ENCODE measurements around the gene HK1.
"Not testable (repeated sequence)": the region's sequence is repeated elsewhere in the genome, so short reads cannot be mapped to it uniquely, and the experiment has no call there.

HK1 gene

GRCh38 chr10:69307434-69307833 is 29.1 kb downstream of the HK1 start:
- no peak for TF ChIP-seq CTCF (IDR thresholded peaks at IDR 0.05; ENCODE audit: borderline replicate concordance, extremely low read depth, low read length, poor library complexity, severe bottlenecking)
- no peak for TF ChIP-seq EZH2 (IDR thresholded peaks at IDR 0.05; ENCODE audit: borderline replicate concordance, low read depth, low read length, severe bottlenecking)
- Histone ChIP-seq H3K9ac (ENCODE audit: low read depth, low read length) (no peak overlapping the region), H3K4me3 (ENCODE audit: low read depth in 1 of 2, low read length in 2 of 2) (no peak overlapping the region), H4K20me1 (ENCODE audit: insufficient read depth, low read length) (no peaks in the 10 kb centered on the region), H3K4me2 (ENCODE audit: insufficient read depth, low read length) (no peak overlapping the region), H3K4me1 (ENCODE audit: insufficient read depth, low read length) (no peaks in the 10 kb centered on the region), H3K79me2 (ENCODE audit: insufficient read depth, low read length) (no peaks in the 10 kb centered on the region), H3K36me3 (ENCODE audit: insufficient read depth, low read length) (no peaks in the 10 kb centered on the region), H3K9me3 (ENCODE audit: insufficient read depth, low read length, severe bottlenecking) (no peaks in the 10 kb centered on the region), H3K27ac (ENCODE audit: low read length) (no peak overlapping the region), H2AFZ (ENCODE audit: low read depth, low read length) (no peak overlapping the region), H3K27me3 (ENCODE audit: insufficient read depth, low read length, poor library complexity) (no peaks in the 10 kb centered on the region)
- ATAC-seq (ENCODE audit: insufficient read depth, low read depth) (no peak), DNase-seq (no peak)

- H3K9me3 ChIP-seq (ENCODE audit: insufficient read depth, low read length, severe bottlenecking); H3K36me3 ChIP-seq (ENCODE audit: insufficient read depth, low read length): not testable (repeated sequence)
These were observed 30.0 kb downstream of the HK1 start for GRCh38 chr10:69308304-69308703.

GRCh38 chr10:69311309-69311708 is 33.0 kb downstream of the HK1 start:
- TF ChIP-seq CTCF (IDR thresholded peaks at IDR 0.05; ENCODE audit: borderline replicate concordance, extremely low read depth, low read length, poor library complexity, severe bottlenecking) (no peak), EZH2 (IDR thresholded peaks at IDR 0.05; ENCODE audit: borderline replicate concordance, low read depth, low read length, severe bottlenecking) (no peak)
- H2AFZ ChIP-seq (ENCODE audit: low read depth, low read length) = no peak overlapping the region
- no peaks in the 10 kb centered on the region for H3K27me3 ChIP-seq (ENCODE audit: insufficient read depth, low read length, poor library complexity)
- H3K36me3 ChIP-seq (ENCODE audit: insufficient read depth, low read length) = no peaks in the 10 kb centered on the region
- H3K9me3 ChIP-seq (ENCODE audit: insufficient read depth, low read length, severe bottlenecking) = no peaks in the 10 kb centered on the region
- H3K27ac ChIP-seq (ENCODE audit: low read length) = no peak overlapping the region
- H3K9ac ChIP-seq (ENCODE audit: low read depth, low read length) = no peak overlapping the region
- H4K20me1 ChIP-seq (ENCODE audit: insufficient read depth, low read length) = no peaks in the 10 kb centered on the region
- DNase-seq (no peak), ATAC-seq (ENCODE audit: insufficient read depth, low read depth) (no peak)
- no peak overlapping the region for H3K4me3 ChIP-seq (ENCODE audit: low read depth in 1 of 2, low read length in 2 of 2)
- no peak overlapping the region for H3K4me2 ChIP-seq (ENCODE audit: insufficient read depth, low read length)
- H3K4me1 ChIP-seq (ENCODE audit: insufficient read depth, low read length) = no peaks in the 10 kb centered on the region
- no peaks in the 10 kb centered on the region for H3K79me2 ChIP-seq (ENCODE audit: insufficient read depth, low read length)

More at GRCh38 chr10:69308304-69308703, 30.0 kb downstream of the HK1 start:
- H3K4me1 ChIP-seq (ENCODE audit: insufficient read depth, low read length); H3K79me2 ChIP-seq (ENCODE audit: insufficient read depth, low read length); H3K27ac ChIP-seq (ENCODE audit: low read length); H3K27me3 ChIP-seq (ENCODE audit: insufficient read depth, low read length, poor library complexity); DNase-seq; H2AFZ ChIP-seq (ENCODE audit: low read depth, low read length); H3K4me2 ChIP-seq (ENCODE audit: insufficient read depth, low read length); H3K4me3 ChIP-seq (ENCODE audit: low read depth in 1 of 2, low read length in 2 of 2); H4K20me1 ChIP-seq (ENCODE audit: insufficient read depth, low read length); ATAC-seq (ENCODE audit: insufficient read depth, low read depth); H3K9ac ChIP-seq (ENCODE audit: low read depth, low read length): not testable (repeated sequence)

GRCh38 chr10:69312528-69312927 is 34.2 kb downstream of the HK1 start:
- no peak overlapping the region for H3K4me3 ChIP-seq (ENCODE audit: low read depth in 1 of 2, low read length in 2 of 2)
- no peak for ATAC-seq (ENCODE audit: insufficient read depth, low read depth)
- H4K20me1 ChIP-seq (ENCODE audit: insufficient read depth, low read length) = no peaks in the 10 kb centered on the region
- no peaks in the 10 kb centered on the region for H3K79me2 ChIP-seq (ENCODE audit: insufficient read depth, low read length)
- no peaks in the 10 kb centered on the region for H3K27me3 ChIP-seq (ENCODE audit: insufficient read depth, low read length, poor library complexity)
- no peak for DNase-seq
- H3K4me2 ChIP-seq (ENCODE audit: insufficient read depth, low read length) = no peak overlapping the region
- H3K9ac ChIP-seq (ENCODE audit: low read depth, low read length) = no peak overlapping the region
- no peaks in the 10 kb centered on the region for H3K36me3 ChIP-seq (ENCODE audit: insufficient read depth, low read length)
- peaks cover 6% of the 10 kb centered on the region for H3K4me1 ChIP-seq (ENCODE audit: insufficient read depth, low read length)
- H2AFZ ChIP-seq (ENCODE audit: low read depth, low read length) = no peak overlapping the region
- TF ChIP-seq EZH2 (IDR thresholded peaks at IDR 0.05; ENCODE audit: borderline replicate concordance, low read depth, low read length, severe bottlenecking) (no peak), CTCF (IDR thresholded peaks at IDR 0.05; ENCODE audit: borderline replicate concordance, extremely low read depth, low read length, poor library complexity, severe bottlenecking) (no peak)
- H3K27ac ChIP-seq (ENCODE audit: low read length) = no peak overlapping the region
- no peaks in the 10 kb centered on the region for H3K9me3 ChIP-seq (ENCODE audit: insufficient read depth, low read length, severe bottlenecking)
